GM18858 (cell line): ENCODE data around the gene PKN1.
"Not testable (repeated sequence)": the region's sequence is repeated elsewhere in the genome, so short reads cannot be mapped to it uniquely, and the experiment has no call there.

Source experiments
- ATAC-seq: cut with Tn5 transposase; IDR thresholded peaks from one replicate; pipeline ENCODE4 v1.9.1; 2021; ENCODE audit not compliant: unreplicated experiment

The PKN1 gene

DNA sequence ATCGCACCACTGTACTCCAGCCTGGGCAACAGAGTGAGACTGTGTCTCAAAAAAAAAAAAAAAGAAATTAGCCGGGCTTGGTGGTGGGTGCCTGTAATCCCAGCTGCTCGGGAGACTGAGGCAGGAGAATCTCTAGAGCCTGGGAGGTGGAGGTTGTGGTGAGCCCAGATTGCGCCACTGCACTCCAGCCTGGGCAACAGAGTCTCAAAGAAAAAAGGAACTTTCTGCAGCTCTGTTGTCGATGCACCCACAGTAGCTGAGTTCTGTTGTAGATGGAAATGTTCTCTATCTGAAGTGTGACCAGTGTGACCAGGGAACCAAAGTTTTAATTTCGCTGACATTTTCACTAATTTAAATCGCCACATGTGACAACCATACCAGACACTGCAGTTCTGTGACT lies 29.3 kb downstream of the PKN1 start:
- ATAC-seq = not testable (repeated sequence)

DNA sequence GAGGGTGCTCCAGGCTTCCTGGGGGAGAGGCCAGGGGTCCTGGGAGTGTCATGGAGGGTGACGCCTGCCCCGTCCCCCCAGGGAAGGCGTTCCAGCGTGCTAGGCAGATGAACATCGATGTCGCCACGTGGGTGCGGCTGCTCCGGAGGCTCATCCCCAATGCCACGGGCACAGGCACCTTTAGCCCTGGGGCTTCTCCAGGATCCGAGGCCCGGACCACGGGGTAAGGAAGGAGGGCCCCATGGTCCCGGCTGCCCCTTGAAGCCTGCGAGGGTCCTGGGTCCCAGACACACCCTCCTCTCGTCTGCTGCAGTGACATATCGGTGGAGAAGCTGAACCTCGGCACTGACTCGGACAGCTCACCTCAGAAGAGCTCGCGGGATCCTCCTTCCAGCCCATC lies 30.6 kb downstream of the PKN1 start:
- ATAC-seq = no peak

DNA sequence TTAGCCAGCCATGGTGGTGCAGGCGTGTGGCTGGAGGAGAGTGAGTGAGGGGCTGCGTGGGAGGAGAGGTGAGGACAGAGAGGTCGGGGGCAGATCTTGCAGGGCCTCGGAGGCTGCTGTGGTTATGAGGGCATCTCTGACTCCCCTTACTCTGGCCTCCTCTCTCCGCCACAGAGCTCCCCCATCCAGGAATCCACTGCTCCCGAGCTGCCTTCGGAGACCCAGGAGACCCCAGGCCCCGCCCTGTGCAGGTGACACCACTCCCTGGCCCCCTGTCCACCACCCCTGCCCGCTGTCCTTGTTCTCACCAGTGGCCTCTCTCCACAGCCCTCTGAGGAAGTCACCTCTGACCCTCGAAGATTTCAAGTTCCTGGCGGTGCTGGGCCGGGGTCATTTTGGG lies 34.3 kb downstream of the PKN1 start:
- ATAC-seq = no peak

DNA sequence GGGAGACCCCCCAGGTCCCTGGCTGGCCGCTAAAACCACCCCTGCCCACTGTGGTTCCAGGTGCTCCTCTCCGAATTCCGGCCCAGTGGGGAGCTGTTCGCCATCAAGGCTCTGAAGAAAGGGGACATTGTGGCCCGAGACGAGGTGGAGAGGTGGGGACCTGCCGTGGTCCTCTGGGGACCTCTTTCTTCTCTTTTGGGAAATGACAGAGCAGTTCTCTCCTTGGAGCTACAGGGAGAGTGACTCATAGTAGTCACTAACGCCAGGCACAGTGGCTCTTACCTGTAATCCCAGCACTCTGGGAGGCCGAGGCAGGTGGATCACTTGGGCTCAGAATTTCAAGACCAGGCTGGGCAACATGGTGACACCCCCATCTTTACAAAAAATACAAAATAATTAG lies 34.7 kb downstream of the PKN1 start:
- ATAC-seq = no peak

DNA sequence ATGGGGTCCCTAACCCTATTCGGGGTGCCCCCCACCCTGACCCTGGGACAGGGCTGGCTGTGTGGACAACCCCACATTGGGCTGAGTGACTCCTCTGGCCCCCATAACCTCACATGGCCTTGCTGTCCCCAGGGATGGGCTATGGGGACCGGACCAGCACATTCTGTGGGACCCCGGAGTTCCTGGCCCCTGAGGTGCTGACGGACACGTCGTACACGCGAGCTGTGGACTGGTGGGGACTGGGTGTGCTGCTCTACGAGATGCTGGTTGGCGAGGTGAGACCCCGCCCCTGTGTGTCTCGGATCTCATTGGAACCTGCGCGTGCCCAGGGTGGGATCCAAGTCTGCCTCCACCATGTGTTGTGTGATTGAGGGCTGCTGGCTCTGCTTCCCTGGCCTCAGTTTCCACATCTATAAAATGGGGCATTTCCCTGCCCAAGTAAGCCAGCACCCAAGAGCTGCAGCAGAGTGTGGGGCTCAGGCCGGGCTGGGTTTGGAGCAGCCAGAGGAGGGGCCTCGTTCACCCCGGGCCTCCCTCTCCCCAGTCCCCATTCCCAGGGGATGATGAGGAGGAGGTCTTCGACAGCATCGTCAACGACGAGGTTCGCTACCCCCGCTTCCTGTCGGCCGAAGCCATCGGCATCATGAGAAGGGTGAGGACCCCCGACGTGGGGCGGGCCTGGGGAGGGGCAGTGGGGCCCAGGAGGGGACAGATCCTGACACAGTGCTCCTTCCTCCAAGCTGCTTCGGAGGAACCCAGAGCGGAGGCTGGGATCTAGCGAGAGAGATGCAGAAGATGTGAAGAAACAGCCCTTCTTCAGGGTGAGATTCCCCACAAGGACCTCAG lies 37.1 kb downstream of the PKN1 start:
- no peak for ATAC-seq

DNA sequence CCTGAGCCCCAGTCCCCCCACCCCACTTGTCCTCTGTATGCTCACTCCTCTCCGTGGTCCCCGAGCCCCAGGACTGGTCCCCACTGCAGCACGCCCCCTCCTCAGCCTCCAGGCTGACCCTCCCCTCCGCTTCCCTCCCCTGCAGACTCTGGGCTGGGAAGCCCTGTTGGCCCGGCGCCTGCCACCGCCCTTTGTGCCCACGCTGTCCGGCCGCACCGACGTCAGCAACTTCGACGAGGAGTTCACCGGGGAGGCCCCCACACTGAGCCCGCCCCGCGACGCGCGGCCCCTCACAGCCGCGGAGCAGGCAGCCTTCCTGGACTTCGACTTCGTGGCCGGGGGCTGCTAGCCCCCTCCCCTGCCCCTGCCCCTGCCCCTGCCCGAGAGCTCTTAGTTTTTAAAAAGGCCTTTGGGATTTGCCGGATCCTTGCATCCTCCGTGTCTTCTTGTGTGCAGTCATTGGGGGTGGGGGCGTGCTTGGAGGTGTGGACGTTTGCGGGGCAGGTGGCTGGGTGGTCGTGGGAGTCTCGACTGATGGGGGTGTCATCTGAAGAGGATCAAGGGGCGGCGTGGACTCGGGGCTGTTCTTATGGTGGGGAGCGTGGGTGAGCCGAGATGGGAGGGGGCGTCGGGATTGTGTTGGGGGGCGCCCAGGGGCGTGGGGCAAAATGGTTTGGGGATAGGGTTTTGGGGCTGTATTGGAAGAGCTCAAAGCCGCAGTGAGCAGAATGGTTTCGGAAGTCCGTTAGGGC lies 38.5 kb downstream of the PKN1 start:
- no peak for ATAC-seq

DNA sequence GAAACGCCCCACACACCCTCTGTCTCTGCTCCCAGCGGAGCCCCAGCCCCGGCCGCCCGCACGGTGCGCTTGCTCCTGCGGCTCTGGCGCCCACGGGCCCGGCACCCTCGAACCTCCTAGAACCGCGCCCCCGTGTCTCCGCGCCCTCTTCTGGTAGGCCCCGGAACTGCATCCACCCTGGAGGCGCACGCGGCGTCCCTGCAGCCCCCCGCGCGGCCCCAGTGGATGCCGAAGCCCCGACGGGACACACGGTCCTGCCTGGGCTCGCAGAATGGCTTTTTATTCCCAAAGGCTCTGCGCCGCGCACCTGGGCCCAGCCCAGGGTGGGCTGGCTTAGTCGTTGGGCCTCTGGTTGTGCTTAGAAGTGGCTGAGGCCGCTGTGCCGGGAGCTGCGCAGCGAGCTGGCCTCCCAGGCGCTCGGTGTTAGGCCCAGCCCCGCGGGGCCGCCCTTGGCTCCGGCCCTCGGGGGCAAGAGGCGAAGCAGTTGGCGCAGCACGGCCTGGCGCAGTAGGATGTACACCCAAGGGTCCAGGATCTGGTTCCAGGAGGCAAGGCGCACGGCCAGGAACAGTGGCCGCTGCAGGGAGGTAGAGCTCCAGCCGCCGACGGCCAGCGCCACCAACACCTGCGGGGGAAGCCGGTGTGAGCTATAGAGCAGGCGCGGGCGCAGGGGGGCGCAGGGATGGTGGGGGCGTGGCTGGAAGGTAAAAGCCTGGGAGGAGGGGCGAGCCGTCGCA lies 39.3 kb downstream of the PKN1 start:
- no peak for ATAC-seq

DNA sequence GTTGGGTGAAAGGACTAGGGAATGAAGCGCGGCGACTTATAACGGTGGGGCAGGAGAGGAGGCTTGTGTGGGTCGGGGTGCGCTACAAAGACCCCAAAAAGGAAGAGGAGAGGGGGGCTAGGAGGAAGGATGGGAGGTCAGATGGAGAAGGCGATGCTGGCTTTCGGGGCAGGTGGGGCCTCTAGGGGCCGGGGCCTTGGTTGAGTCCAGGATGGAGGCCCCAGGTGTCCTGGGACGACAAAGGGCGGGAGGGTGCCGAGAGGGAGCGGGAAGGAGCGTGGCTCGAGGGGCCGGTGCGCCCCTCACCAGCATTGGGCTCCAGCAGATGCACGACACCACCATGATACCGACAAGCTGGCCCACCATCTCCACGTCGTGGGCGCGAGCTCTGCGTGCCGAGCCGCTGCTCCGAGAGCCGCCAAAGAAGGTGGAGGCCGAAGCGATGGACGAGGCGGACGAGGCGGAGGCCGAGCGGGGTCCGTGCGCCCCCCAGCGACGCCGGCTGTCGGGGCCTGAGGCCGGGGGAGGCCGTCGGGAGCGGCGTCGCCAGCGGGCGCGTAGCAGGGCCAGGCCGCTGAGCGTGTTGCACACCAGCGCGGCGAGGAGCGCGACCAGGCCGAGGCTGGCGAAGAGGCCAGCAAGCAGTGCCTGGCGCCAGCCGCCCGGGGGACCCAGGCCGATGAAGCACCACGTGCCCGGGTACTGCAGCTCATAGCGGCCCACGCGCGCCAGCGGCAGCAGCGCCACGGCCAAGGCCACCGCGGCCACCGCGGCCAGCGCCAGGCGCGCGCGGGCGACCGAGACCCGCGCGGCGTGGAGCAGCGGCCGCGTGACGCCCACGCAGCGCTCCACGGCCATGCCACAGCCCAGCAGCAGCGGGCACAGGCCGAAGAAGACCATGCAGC lies 40.2 kb downstream of the PKN1 start:
- no peak for ATAC-seq

DNA sequence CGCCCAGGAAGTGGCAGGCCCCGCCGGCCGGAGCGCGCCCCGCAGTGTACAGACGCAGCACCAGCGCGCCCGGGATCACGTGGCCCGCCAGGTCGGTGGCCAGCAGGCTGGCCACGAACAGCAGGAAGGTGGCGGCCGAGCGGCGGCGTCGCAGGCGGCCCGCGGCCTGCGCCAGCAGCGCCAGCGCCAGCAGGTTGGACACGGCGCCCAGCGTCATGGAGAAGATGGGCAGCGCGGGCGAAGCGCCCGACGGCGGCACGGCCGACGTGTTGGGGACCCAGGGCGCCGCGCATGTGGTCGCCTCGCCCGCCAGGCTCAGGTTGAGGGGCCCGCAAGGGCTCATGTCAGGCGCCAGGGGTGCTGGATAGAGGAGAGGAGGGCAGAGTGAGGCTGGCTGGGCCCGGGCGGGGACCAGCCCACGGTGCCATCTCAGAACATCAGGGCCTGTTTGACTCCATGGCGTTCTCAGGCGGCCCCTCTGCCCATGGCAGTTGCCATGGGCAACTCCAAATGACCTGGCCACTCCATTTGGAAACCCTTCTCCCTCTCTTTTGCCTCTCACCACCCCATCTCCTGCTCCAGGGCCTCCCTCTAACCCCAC lies 41.0 kb downstream of the PKN1 start:
- no peak for ATAC-seq

DNA sequence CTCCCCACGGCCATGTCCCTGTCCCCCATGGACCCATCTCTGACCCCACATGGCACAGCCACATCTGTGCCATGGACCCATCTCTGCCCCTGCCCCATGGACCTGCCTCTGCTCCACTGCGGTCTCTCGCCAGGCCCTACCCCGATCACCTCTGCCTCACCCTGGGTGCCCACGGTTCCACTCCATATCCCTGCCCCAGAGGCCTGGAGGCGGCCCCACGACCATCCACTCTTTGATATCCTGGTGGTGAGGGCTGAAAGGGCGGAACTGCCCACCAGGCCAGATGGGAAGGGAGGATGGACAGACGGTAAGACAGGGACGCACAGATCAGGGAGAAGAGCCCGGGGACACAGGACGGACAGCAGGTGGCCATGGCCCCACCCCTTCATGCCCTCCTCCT lies 41.7 kb downstream of the PKN1 start:
- no peak for ATAC-seq

DNA sequence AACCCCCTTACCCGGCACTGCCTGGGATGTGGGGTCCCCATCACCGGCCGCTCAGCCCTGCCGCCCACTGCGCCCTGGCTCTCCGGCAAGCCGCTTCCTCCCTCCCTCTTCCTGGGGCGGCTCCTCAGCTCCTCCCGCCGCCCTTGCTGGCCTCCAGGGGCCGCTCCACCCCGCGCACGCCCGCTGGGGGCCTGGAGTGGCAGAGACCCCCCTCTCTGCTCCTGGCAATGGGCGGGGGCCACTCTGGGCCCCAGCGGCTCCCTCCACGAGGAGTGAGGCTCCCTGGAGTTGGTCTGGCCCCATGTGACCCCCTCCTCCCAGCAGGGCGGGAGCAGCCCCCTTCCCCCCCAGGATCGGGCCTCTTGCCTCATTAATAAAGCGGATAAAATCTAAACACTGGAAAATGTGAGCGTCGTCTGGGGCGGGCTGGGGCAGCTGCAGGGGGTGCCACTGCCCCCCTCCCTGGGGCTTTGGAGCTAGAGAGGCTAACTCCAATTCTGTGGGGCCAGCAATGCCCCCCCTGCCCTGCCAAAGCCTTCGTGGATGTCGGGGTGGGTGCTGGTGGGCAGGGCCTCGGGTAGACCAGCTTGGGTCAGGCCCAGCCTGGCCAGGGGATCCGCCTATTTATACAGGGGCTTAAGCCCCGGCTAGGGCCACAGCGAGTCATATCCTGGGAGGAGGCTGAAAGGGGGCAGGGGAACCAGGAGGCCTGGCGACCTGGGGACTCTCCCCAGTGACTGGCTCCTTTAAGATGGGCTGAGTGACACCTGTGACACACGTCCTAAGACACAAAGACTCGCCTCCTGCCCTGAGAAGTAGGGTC lies 42.4 kb downstream of the PKN1 start, which contains the start of gene PTGER1:
PTGER1 (minus strand) TSS at position 104 of the 823 bp plus-strand sequence. CDS start 1,034 bp downstream, outside the sequence.
- ATAC-seq = no peak

DNA sequence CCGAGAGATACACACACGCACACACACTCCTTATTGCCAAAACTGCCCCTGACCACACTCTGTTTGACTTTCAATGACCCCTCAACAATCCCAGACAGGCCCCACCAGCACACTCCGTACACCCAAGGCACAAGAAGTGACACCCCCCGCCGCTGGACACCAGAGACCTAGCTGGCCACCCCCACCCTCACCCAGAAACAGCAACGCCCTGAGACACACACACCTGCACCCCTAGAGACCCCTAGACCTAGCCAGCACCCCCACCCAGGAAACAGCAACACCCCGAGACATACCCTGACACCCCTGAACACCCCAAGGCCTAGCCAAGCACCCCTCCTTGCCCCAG lies 43.2 kb downstream of the PKN1 start:
- no peak for ATAC-seq

DNA sequence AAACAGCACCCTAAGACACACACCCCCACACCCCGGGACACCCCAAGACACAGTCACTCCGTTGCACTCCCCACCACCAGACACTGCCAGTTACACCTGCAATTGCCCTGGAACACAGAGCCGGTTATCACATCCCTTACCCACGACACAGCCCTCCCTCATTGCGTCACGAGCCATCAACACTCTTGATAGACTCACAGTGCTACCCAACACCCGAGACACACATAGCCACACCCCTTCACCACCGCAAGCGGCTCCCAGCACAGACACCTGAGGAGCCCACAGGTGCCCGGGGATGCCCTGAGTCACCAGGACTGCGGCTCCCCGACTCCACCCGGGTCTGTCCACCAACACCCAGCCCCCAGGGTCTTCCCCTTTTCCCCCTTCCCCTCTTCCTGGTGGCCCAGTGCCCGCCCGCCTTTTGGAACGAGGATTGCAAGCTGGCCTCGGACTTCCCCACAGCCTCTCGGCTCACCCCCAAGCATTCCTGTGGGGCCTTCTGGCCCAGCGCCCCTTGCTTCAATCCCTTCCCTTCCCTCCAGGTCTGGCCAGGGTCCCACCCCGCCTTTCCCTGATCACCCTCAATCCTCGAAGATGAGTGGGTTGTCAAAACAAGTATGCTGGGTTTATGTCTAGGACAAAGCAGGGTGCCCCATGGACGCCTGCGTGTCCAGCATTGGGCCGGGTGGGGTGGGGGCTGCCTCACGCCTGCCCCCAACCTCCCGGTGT lies 43.7 kb downstream of the PKN1 start:
- ATAC-seq = no peak

DNA sequence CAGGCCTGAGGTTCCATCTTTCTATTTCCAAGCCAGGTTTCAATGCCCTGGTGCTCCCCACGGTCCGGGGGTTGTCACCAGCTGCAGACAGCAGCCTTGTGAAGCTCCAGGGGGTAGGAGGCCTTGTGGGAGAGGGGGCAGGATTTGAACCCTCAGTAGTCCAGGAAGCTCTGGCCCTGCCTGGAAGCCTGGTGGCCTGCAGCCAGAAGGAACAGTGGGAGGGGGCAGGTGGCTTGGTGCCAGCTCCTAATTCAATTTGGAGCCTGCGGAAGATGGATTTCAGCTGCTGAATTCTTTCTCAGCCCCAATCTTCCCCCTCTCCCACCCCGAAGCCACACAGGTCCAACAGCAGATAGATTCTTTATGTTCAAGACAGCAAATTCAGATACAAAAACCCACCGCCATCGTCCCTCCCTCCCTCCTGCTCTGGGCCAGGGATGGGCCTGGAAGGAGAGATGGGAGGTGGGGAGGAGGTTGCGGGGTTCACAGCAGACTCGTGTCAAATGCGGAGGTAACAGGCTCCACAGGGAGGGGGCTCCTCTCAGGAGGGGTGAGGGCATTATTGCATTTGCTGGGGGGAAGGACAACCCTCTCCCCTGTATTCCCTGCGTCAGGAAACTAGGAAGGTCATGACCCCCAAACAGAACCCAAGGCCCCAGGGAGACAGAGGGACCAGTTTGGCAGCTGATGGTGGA lies 44.5 kb downstream of the PKN1 start:
- no peak for ATAC-seq

DNA sequence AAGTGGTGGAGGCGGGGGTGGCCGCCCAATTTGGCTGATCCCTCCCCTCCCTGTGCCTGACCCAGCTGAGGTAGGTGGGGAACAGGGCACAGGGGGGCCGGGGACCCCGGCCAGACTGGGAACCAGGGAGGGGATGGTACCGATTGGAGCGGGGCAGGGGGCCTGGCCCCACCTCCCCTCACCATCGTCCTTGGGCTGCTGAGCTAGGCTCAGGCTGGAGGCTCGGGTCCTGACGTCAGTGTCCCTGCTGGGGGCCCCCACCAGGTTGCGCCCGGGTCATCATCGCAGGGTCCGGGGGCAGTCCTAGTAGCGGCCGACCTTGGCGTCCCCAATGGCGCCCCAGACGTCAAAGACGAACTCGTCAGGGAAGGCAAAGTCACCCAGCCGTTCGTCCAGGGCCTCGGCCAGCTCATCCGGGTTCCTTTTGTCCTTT lies 45.0 kb downstream of the PKN1 start:
- ATAC-seq = no peak

DNA sequence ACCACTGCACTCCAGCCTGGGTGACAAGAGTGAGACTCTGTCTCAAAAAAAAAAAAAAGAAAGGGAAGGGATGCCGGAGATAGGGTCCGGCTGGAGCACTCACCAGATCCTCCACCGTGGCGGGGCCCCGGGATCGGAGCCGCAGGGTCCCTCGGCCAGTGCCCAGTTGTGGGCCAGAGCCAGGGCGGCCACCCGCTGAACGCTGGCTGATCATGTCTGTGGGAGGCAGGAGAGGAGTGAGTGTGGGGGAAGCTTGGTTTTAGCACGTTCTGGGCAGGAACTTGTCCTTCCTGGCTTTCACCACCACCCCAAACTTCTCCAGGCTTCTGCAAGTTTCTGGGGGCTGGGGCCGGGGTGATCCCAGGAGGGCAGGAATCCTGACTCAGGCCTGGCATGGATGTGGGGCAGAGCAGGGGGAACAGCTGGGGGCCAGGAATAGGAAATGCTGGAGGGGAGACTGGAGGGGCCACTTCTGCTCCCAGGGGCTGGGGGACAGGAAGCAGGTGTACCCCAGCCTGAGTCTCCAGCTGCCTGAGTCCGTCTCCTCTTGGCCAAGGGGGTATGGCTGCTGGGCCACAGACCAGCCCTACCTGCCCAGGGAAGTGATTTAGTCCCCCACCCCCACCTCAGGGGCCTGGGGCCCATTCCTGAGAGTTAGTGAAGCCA lies 46.3 kb downstream of the PKN1 start:
- ATAC-seq = no peak

DNA sequence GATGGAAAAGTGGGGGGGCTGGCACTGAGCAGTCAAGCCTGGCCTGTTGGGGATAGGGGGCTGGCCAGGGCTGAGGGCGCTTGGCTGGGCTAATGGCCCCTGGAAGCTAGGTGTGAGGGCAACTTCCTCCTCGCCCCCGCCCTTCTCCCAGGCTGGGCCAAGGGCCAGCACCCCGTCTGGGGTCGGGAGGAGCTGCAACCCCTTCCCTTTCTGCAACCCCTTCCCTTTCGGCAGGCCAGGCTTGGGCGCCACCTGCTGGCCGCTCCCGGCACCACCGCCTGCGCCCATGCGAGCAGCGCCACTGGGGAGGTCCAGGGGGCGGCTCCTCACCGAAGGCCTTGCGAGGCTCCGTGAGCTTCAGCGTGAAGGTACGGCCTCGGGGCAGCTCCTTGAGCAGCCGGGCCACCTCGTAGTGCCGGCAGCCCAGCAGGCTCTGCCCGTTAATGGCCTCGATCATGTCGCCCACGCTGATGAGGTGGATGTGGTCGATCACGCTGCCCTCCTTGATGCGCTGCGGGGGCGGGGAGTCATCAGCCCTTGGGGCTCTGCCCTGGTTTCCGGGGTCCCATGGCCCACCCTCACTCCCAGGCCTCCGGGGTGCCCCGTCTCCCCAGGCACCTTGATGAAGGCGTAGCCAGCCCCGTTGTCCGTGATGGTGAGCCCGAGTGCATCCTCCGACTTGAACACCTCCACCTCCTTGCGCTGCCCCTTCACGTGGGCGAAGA lies 47.0 kb downstream of the PKN1 start:
- ATAC-seq = no peak
